Limb (tissue), 2 donors: ENCODE results near the gene NUFIP1.
A peak's percentile ranks its signal among the peaks of the same experiment; 100 is the strongest.
"Not testable (repeated sequence)": the region's sequence is repeated elsewhere in the genome, so short reads cannot be mapped to it uniquely, and the experiment has no call there.

ENCODE experiments used
- DNase-seq, 2 donors: peaks; one replicate each; pipeline ENCODE4 v3.0.0-alpha.2; 2016; ENCODE audit errors: extremely low spot score in 2 of 2

The NUFIP1 gene

DNA sequence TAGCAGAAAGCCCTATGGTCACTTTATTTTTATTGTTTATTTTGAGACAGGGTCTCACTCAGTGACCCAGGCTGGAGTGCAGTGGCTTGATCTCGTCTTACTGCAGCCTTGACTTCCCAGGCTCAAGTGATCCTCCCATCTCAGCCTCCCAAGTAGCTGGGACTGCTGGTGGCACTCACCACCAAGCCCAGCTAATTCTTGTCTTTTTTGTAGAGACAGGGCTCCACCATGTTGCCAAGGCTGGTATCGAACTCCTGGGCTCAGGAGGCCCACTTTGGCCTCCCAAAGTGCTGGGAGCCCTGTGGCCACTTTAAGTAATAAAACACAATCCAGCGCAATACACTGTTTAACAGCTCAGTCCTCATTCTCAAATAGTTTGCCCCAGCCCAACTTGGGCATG, 69.3 kb downstream of the NUFIP1 start:
- DNase-seq: no peak

DNA sequence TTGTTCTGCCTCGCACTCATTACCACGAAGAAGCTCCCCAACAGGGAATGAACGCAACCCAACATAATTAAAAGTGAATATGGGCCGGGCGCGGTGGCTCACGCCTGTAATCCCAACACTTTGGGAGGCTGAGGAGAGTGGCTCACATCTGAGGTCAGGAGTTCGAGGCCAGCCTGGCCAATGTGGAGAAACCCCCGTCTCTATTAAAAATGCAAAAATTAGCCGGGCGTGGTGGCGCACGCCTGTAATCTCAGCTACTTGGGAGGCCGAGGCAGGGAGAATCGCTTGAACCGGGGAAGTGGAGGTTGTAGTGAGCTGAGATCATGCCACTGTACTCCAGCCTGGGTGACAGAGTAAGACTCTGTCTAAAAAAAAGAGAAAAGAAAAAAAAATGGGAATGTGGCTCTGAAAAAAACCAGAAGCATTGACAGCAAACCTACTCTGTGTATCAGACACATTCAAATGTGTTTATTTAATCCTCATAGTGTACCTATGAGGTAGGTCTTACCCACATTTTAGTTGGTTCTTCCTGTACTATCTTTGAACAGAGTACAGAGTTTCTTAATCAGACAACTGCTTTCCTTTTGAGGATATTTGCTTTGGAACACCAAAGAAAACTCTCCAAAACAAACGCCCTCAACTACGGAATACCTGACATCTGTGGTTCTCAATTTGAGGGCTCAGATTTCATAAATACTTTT, 70.0 kb downstream of the NUFIP1 start:
- no peak for DNase-seq

- DNase-seq: peak; percentile 92
Measured at GRCh38 chr13:44918326-44919103, 70.8 kb downstream of the NUFIP1 start.

GRCh38 chr13:44917589-44918325, 71.5 kb downstream of the NUFIP1 start:
- DNase-seq: peak; percentile 98 to 99

DNA sequence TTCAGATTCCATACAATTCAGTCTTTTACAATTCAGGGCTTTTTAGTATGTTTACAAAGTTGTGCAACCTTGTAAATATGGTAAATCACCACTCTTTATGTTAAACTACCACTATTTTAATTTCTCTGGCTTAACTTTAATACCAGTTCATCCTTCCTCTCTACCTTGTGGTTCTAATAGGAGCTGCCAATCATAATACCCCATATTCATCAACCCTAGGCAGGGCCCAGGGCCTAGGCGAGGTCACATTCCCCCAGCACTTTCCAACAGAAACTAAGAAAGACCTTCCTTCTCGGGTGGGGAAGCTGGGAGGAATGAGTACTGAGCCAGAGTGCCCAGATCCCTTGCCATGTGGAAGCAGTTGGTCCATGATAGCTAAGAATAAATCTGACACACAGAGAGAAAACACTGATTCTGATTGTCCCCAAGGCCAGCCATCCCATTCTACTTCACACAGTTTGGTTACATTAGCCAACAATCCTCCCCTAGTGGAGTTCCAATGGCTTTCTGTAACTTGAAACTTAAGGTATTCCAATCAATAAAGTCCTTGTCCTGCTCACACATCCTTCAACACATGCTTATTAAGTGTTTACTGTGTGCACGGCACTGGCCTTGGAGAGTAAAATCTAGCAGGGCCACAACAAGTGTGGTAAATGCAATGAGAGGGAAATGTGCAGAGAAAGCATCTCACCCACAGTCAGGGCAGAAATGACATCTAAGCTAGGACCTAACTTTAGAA, 76.8 kb downstream of the NUFIP1 start:
- DNase-seq: no peak

GRCh38 chr13:44908712-44909111, 80.6 kb downstream of the NUFIP1 start:
- no peak for DNase-seq

- DNase-seq: no peak
Measured at GRCh38 chr13:44908266-44908665, 81.0 kb downstream of the NUFIP1 start.

DNA sequence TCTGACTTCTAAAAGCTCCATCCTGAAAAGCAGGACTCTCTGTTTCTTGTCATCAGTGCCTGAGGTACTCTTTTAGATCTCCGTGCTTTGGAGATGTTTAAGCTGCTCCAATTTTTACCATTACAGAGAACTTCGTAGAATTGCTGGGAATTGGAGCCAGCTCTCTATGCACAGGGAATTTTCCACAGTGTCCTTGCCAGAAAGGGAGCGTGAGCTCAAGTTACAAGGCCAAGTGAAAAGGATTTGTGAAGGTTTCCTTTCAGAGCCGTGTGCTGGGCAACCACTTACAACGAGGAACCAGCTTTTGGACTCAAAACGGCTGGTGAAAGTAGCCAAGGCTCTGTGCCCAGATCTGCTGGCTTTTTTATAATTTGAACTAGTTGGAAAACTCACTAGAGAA, 82.6 kb downstream of the NUFIP1 start:
- DNase-seq: peak; percentile 77 to 91

DNA sequence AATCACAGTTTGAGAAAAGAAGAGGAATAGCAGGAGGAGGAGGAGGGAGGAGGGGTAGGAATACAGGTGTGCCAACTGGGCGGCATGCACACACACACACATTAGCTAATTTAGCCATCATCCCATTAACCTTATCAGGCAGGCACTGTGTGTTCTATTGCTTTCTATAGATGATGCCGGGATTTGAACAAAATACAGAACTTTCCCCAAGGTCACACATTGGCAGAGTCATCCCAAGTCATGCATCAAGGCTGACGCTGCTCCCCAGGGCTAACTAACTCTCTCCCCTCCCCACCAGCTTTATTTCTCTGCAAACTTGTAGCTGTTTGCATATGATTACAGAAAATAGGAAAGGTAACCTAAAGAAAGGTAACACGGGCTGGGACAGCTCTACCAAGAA, 83.0 kb downstream of the NUFIP1 start:
- no peak for DNase-seq

DNA sequence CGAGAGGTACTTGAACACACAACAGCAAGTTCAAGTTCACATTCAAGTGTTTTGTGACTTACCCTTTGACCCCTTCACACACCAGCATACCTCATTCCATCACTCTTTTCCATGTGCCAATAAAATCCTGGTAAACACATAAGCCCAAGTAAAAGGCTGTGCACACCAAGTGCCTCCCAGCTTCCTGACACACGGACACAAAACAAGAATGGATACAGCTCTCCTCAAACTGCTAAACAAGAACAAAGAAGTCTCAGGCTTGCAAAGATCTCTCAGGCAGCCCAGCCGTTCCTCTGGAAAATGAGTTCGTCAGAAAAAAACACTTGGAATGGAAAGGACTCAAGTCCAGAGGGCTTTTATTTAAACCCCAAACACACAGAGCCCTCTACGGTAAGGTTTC, 83.7 kb downstream of the NUFIP1 start:
- no peak for DNase-seq

DNA sequence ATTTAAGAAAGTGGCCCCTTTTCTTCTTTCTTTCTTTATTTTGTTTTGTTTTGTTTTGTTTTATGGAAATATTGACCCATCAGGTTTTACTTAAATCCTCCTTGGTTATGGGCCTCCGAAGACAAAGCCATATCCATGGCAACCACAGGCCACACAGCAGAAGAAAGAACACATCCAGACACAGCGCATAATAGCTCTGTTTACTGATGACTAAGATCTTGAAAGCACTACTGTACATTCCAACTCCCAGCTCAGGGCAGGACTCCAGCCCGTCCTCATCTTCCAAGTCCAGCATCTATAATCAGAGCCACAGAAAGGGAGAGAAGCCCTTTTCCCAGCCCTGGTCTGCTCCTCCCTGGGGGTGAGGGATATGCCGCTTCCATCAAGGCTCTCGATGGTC, 84.3 kb downstream of the NUFIP1 start:
- DNase-seq: peak; percentile 72 to 87

DNA sequence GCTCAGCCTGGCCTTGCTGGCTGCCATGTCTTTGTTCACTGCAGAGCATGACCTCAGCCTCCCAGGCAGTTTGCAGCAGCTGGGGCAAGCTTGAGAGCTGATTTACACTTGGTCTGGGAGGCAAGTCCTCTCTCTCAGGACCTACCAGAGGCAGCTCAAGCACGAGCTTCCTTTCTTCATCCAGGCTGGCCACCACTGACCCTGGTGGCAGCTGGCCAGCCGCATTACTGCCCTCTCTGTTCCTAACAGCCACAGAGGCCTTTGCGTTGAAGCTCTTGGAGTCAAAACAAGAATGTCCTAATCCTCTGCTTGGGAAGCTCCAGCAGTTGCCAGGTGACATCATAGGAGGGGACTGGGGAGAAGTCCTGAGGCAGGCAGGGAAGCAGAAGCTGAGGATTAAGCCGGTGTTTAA, 85.7 kb downstream of the NUFIP1 start:
- peak; percentile 77 to 90 for DNase-seq

- DNase-seq: no peak
Measured at GRCh38 chr13:44902738-44903137, 86.5 kb downstream of the NUFIP1 start.

DNA sequence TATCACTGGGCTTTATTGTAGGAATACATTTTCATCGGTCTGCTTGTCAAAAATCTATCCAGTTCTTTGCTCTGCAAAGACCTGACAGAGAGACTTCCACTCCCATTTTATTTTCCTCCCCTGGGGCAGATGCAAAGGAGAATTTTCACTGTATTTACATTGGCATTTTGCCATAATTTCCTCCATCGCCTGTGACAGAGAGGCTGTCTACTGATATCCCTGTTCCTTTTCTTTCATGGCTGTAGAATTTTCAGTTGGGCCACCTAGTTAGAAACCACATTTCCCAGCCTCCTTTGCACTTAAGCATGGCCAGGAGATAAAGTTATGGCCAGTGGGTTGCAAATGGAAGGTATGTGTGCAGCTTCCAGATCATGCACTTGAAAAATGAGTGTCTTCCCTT, 89.3 kb downstream of the NUFIP1 start:
- DNase-seq: no peak

- not testable (repeated sequence) for DNase-seq
Measured at GRCh38 chr13:44898308-44898707, 91.0 kb downstream of the NUFIP1 start.

- DNase-seq: no peak
Measured at GRCh38 chr13:44895953-44896335, 93.3 kb downstream of the NUFIP1 start.

DNA sequence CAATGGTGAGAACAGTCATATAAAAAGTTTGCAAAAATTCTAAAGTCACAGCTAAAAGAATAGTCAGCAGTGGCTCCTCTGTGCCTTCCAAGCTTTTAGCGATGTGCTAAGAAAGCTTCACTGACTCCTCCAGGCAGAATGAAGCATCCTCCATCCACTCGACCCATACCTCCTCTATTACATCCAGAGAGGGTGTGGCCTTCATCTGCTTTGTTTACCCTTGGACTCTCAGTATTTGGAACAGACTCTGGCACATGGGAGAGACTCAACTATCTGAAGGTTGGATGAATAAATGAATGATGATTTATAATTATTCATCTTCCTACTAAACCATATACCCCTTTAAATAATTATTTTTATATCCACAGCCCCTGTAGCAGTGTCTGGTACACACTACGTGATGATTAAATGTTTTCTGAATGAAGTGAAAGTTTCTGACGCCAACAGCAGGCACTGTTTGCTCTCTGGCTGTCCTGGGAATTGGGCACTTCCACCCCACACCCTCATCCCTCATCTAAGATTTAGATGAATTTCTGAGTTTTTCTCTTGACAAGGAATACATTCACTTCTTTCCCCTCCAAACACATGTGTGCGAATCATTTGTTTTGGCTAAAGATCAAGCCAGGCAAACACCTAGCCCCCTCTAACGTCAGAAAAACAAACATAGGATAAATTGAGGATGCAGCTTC, 93.9 kb downstream of the NUFIP1 start:
- DNase-seq: no peak

- DNase-seq: no peak
Measured at GRCh38 chr13:44894001-44894770, 95.1 kb downstream of the NUFIP1 start.
